NCI-H526 (cell line): ENCODE measurements around the gene SPSB3.
"Not testable (repeated sequence)": the region's sequence is repeated elsewhere in the genome, so short reads cannot be mapped to it uniquely, and the experiment has no call there.

Source experiments
- DNase-seq, 2 experiments: peaks; one replicate each; lab custom pipeline; 2025; lab: John Stamatoyannopoulos, UW

SPSB3 gene

GRCh38 chr16:1816396-1817275 lies 34.3 kb upstream of the SPSB3 start:
- DNase-seq = no peak

GRCh38 chr16:1815461-1815860 lies 33.1 kb upstream of the SPSB3 start:
- DNase-seq = no peak

- DNase-seq = peak; percentile 3 to 67
Observed at GRCh38 chr16:1812732-1813163, 30.4 kb upstream of the SPSB3 start.

- DNase-seq = no peak
Observed at GRCh38 chr16:1810536-1810935, 28.2 kb upstream of the SPSB3 start.

GRCh38 chr16:1810106-1810505 lies 27.7 kb upstream of the SPSB3 start:
- no peak for DNase-seq

- DNase-seq = no peak
Observed at GRCh38 chr16:1809281-1809801, 27.0 kb upstream of the SPSB3 start.

GRCh38 chr16:1808691-1809090 lies 26.3 kb upstream of the SPSB3 start:
- DNase-seq = no peak

GRCh38 chr16:1807626-1808025 lies 25.3 kb upstream of the SPSB3 start:
- no peak for DNase-seq

GRCh38 chr16:1800701-1801100 lies 18.3 kb upstream of the SPSB3 start:
- no peak for DNase-seq

- DNase-seq = not testable (repeated sequence)
Observed at GRCh38 chr16:1799263-1799662, 16.9 kb upstream of the SPSB3 start.

- no peak for DNase-seq
Observed at GRCh38 chr16:1794908-1795666, 12.7 kb upstream of the SPSB3 start.

GRCh38 chr16:1794221-1794871 lies 12.0 kb upstream of the SPSB3 start:
- peak; percentile 6 to 70 for DNase-seq

GRCh38 chr16:1793578-1794220 lies 11.3 kb upstream of the SPSB3 start, which contains the start of gene IGFALS:
TSS of gene IGFALS (minus strand) at chr16:1793705. CDS start at chr16:1793652, 53 bp downstream.
- no peak for DNase-seq

- DNase-seq = no peak
Observed at GRCh38 chr16:1792836-1793577, 10.6 kb upstream of the SPSB3 start.

- DNase-seq = no peak
Observed at GRCh38 chr16:1791943-1792812, 9.8 kb upstream of the SPSB3 start.

GRCh38 chr16:1791256-1791942 lies 9.0 kb upstream of the SPSB3 start:
- no peak for DNase-seq

- DNase-seq = no peak
Observed at GRCh38 chr16:1790611-1791255, 8.4 kb upstream of the SPSB3 start.

- DNase-seq = no peak
Observed at GRCh38 chr16:1790261-1790610, 7.9 kb upstream of the SPSB3 start.

- no peak for DNase-seq
Observed at GRCh38 chr16:1789643-1790045, 7.3 kb upstream of the SPSB3 start.
